Measurements from ENCODE around the gene ZNF473.

GRCh38 chr19:50051964-50052363 is 26.2 kb downstream of the ZNF473 start:
- TF ChIP-seq CTCF (CRISPR knock-in tag; IDR thresholded peaks at IDR 0.05) (no peak), NR1H2 (CRISPR knock-in tag; IDR thresholded peaks at IDR 0.05; ENCODE audit: borderline replicate concordance, low read depth) (no peak), ZFY (CRISPR knock-in tag; IDR thresholded peaks at IDR 0.05) (no peak), ZSCAN30 (CRISPR knock-in tag; IDR thresholded peaks at IDR 0.05) (no peak), HNRNPL (IDR thresholded peaks at IDR 0.05; ENCODE audit: low read depth, low read length) (no peak), MAFK (conservative IDR thresholded peaks at IDR 0.05 in 1 of 2, IDR thresholded peaks at IDR 0.05 in 1 of 2; ENCODE audit: low read length in 2 of 2) (no peak), FOXM1 (CRISPR knock-in tag; IDR thresholded peaks at IDR 0.05) (no peak), ZNF121 (CRISPR knock-in tag; IDR thresholded peaks at IDR 0.05) (no peak), ZNF83 (CRISPR knock-in tag; IDR thresholded peaks at IDR 0.05; ENCODE audit: borderline replicate concordance) (no peak), EP300 (IDR thresholded peaks at IDR 0.05; ENCODE audit: low read depth in 2 of 2, low read length in 2 of 2) (no peak), EP300 (CRISPR knock-in tag; IDR thresholded peaks at IDR 0.05; ENCODE audit: borderline replicate concordance) (no peak)
- TF ChIP-seq, protein P1, sequence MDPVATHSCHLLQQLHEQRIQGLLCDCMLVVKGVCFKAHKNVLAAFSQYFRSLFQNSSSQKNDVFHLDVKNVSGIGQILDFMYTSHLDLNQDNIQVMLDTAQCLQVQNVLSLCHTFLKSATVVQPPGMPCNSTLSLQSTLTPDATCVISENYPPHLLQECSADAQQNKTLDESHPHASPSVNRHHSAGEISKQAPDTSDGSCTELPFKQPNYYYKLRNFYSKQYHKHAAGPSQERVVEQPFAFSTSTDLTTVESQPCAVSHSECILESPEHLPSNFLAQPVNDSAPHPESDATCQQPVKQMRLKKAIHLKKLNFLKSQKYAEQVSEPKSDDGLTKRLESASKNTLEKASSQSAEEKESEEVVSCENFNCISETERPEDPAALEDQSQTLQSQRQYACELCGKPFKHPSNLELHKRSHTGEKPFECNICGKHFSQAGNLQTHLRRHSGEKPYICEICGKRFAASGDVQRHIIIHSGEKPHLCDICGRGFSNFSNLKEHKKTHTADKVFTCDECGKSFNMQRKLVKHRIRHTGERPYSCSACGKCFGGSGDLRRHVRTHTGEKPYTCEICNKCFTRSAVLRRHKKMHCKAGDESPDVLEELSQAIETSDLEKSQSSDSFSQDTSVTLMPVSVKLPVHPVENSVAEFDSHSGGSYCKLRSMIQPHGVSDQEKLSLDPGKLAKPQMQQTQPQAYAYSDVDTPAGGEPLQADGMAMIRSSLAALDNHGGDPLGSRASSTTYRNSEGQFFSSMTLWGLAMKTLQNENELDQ (CRISPR knock-in tag; IDR thresholded peaks at IDR 0.05; ENCODE audit: borderline replicate concordance): no peak
- TF ChIP-seq, protein P2, sequence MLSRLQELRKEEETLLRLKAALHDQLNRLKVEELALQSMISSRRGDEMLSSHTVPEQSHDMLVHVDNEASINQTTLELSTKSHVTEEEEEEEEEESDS (CRISPR knock-in tag; IDR thresholded peaks at IDR 0.05; ENCODE audit: borderline replicate concordance): no peak
- TF ChIP-seq, protein P3, sequence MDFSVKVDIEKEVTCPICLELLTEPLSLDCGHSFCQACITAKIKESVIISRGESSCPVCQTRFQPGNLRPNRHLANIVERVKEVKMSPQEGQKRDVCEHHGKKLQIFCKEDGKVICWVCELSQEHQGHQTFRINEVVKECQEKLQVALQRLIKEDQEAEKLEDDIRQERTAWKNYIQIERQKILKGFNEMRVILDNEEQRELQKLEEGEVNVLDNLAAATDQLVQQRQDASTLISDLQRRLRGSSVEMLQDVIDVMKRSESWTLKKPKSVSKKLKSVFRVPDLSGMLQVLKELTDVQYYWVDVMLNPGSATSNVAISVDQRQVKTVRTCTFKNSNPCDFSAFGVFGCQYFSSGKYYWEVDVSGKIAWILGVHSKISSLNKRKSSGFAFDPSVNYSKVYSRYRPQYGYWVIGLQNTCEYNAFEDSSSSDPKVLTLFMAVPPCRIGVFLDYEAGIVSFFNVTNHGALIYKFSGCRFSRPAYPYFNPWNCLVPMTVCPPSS (IDR thresholded peaks at IDR 0.05): no peak
